Uterus (tissue), 4 donors: Measurements from ENCODE around the gene GATAD2B. TPM values are rescaled to one million over a fixed set of nuclear protein-coding genes. Genes with fewer than 3 reads are reported as not detected.

Experiments
- DNase-seq, 2 donors: peaks; one replicate each; pipeline ENCODE4 v3.0.0-alpha.2; 2019 to 2020
- H3K27ac ChIP-seq, 2 donors: fragments of 200-600 bp; sonication (generic); 1 replicate in 1 of 2; 2 replicates in 1 of 2; pipeline ENCODE4 v1.5.1; 2016 to 2018
- H3K27me3 ChIP-seq, 2 donors: fragments of 200-600 bp; sonication (generic); one replicate each; pipeline ENCODE4 v1.5.1; 2018 to 2019; ENCODE audit warnings: control low read depth in 1 of 2
- H3K36me3 ChIP-seq, 2 donors: fragments of 200-600 bp; sonication (generic); one replicate each; pipeline ENCODE4 v1.5.1; 2019; ENCODE audit warnings: control low read depth in 1 of 2
- H3K4me1 ChIP-seq, 2 donors: fragments of 200-600 bp; sonication (generic); one replicate each; pipeline ENCODE4 v1.5.1; 2018 to 2019; ENCODE audit warnings: control low read depth in 1 of 2
- H3K4me3 ChIP-seq, 2 donors: fragments of 200-600 bp; sonication (generic); 1 replicate in 1 of 2; 2 replicates in 1 of 2; pipeline ENCODE4 v1.5.1; 2018 to 2019; ENCODE audit warnings: mild to moderate bottlenecking in 1 of 2
- H3K9me3 ChIP-seq, 2 donors: fragments of 200-600 bp; sonication (generic); one replicate each; pipeline ENCODE4 v1.5.1; 2019; ENCODE audit warnings: control low read depth in 1 of 2
- CTCF ChIP-seq, 4 experiments: fragments of 200-600 bp in 2 of 4; fragments of 450-650 bp in 2 of 4; sonication (generic) in 2 of 4; IDR thresholded peaks; one replicate each; pipeline ENCODE4 v1.5.1; 2016 to 2019; ENCODE audit warnings: antibody characterized with exemption in 4 of 4, mild to moderate bottlenecking in 2 of 4, moderate library complexity in 1 of 4
- POLR2A ChIP-seq, 2 donors: fragments of 450-650 bp; IDR thresholded peaks; one replicate each; pipeline ENCODE4 v1.6.1; 2016; ENCODE audit warnings: antibody characterized with exemption in 2 of 2, mild to moderate bottlenecking in 1 of 2, moderate library complexity in 1 of 2
- intact Hi-C: fragments of 100-400 bp; cut with DNase I; formaldehyde crosslinking; loops from one replicate; pipeline ENCODE4 v1.15.1; 2023; ENCODE audit warnings: low total_unique reads
- total RNA-seq, 4 donors: library from RNA; depleted of rRNA in 3 of 4; stranded (reverse); fragments of >200 nt in 3 of 4; gene quantifications; one replicate each; pipeline versions ENCODE4 v1.1.0 to v1.2.4, GENCODE V29; 2014 to 2023
- donor health status: DM: yes; HTN: yes; CAD: no.

GATAD2B gene
- total RNA-seq, 4 donors from 2014 or later, result 7.1 to 79.0 (median 26.6) TPM

GRCh38 chr1:153860285-153860684 lies 62.5 kb downstream of the GATAD2B start:
- no peaks in the 10 kb centered on the region for H3K36me3 ChIP-seq
- TF ChIP-seq CTCF (IDR thresholded peaks at IDR 0.05), result no peak
- no peak for TF ChIP-seq POLR2A (IDR thresholded peaks at IDR 0.05)
- no peaks in the 10 kb centered on the region for H3K4me1 ChIP-seq
- intact Hi-C loops, result no loop called here
- no peak overlapping the region for H3K4me3 ChIP-seq
- no peak overlapping the region for H3K27ac ChIP-seq
- H3K9me3 ChIP-seq, result no peaks in the 10 kb centered on the region
- no peak for DNase-seq
- H3K27me3 ChIP-seq, result no peaks in the 10 kb centered on the region

GRCh38 chr1:153857505-153857904 lies 65.3 kb downstream of the GATAD2B start:
- no peak overlapping the region for H3K27ac ChIP-seq
- H3K4me1 ChIP-seq, result no peaks in the 10 kb centered on the region
- H3K9me3 ChIP-seq, result no peaks in the 10 kb centered on the region
- no peak overlapping the region for H3K4me3 ChIP-seq
- intact Hi-C loops, result no loop called here
- no peak for DNase-seq
- TF ChIP-seq CTCF (IDR thresholded peaks at IDR 0.05) (no peak), POLR2A (IDR thresholded peaks at IDR 0.05) (no peak)
- H3K36me3 ChIP-seq, result no peaks in the 10 kb centered on the region
- no peaks in the 10 kb centered on the region for H3K27me3 ChIP-seq

- DNase-seq, result no peak
- no peaks in the 10 kb centered on the region for H3K36me3 ChIP-seq
- no peaks in the 10 kb centered on the region for H3K27me3 ChIP-seq
- no peak for TF ChIP-seq CTCF (IDR thresholded peaks at IDR 0.05)
- TF ChIP-seq POLR2A (IDR thresholded peaks at IDR 0.05), result no peak
- H3K4me3 ChIP-seq, result no peak overlapping the region
- H3K9me3 ChIP-seq, result no peaks in the 10 kb centered on the region
- H3K4me1 ChIP-seq, result no peaks in the 10 kb centered on the region
- H3K27ac ChIP-seq, result no peak overlapping the region
- intact Hi-C loops, result no loop called here
These were observed 66.0 kb downstream of the GATAD2B start for GRCh38 chr1:153856763-153857162.

- H3K36me3 ChIP-seq, result no peaks in the 10 kb centered on the region
- H3K9me3 ChIP-seq, result no peaks in the 10 kb centered on the region
- no peaks in the 10 kb centered on the region for H3K27me3 ChIP-seq
- no peak overlapping the region for H3K27ac ChIP-seq
- H3K4me3 ChIP-seq, result no peak overlapping the region
- no peaks in the 10 kb centered on the region for H3K4me1 ChIP-seq
- TF ChIP-seq CTCF (IDR thresholded peaks at IDR 0.05), result no peak
- TF ChIP-seq POLR2A (IDR thresholded peaks at IDR 0.05), result no peak
- DNase-seq, result no peak
- intact Hi-C loops, result no loop called here
These were observed 70.6 kb downstream of the GATAD2B start for GRCh38 chr1:153852170-153852569.

GRCh38 chr1:153849487-153850185 lies 73.1 kb downstream of the GATAD2B start:
- DNase-seq, result no peak
- intact Hi-C loops, result no loop called here
- Histone ChIP-seq H3K36me3 (no peaks in the 10 kb centered on the region), H3K4me3 (no peak overlapping the region), H3K27ac (no peak overlapping the region), H3K4me1 (no peaks in the 10 kb centered on the region), H3K27me3 (no peaks in the 10 kb centered on the region), H3K9me3 (no peaks in the 10 kb centered on the region)
- TF ChIP-seq CTCF (IDR thresholded peaks at IDR 0.05) (no peak), POLR2A (IDR thresholded peaks at IDR 0.05) (no peak)
